H7 (cell line): ENCODE measurements around the gene AUNIP. TPM values are rescaled to one million over a fixed set of nuclear protein-coding genes. Genes with fewer than 3 reads are reported as not detected.

Experiments used
- DNase-seq: peaks from one replicate; pipeline ENCODE4 v3.0.0; 2012
- H3K27me3 ChIP-seq: 2 replicates; pipeline ENCODE4 v1.6.0; 2011; ENCODE audit warnings: mild to moderate bottlenecking, low read length; ENCODE audit not compliant: control insufficient read depth, insufficient read depth
- H3K36me3 ChIP-seq: replicated peaks from 2 replicates; pipeline ENCODE4 v1.5.1; 2011; ENCODE audit warnings: low read length; ENCODE audit not compliant: control insufficient read depth, insufficient read depth
- H3K4me3 ChIP-seq: 2 replicates; pipeline ENCODE4 v1.5.1; 2011; ENCODE audit warnings: low read depth, mild to moderate bottlenecking, control low read depth, low read length, moderate library complexity; ENCODE audit not compliant: insufficient read depth
- total RNA-seq: library from RNA; depleted of rRNA; stranded (reverse); fragments of >200 nt; shearing (Covaris generic); gene quantifications from 2 replicates; pipeline ENCODE4 v1.2.3, GENCODE V29; 2014

Gene AUNIP
- total RNA-seq, 1 experiment from 2014 or later, result 38.9 TPM

DNA sequence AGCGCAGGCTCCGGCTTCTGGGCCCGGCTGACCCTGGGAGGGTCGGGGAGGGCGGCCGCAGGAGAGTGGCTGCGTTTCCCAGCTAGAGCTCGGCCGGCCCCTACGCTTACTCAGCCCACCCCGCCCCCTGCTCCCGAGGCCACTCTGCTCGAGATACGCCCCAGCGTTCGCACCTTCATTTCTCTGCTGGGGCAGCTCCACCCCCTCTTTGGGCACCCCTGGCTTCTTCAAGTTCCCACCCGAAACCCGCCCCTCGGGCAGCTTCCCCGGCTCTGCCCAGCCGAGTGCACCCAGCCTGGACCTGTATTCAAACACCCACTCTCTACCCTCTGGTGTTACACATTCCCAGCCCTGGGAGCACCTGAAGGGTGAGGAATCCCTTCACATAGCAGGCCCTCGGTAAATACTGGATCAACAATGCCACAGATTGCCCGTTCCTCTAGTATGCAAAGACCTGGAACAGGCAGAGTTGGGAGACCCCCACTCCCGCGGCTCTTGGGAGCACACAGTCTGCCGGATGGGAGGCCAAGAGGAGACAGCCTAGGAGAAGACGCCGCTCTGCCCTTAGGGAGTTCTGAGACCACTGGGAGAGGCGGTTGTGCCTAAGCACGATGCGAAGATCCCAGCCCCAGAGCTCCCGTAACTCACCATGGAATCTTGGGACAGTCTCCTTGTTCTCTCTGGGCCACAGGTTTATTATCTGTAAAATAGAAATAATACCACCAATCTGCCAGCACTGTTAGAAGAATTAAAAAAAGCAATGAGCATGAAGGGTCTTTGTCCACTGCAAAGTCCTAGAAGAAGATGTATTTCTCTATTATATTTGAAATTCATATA, 16.8 kb upstream of the AUNIP start:
- peak overlapping the region; percentile 74 for H3K4me3 ChIP-seq
- no peaks in the 10 kb centered on the region for H3K36me3 ChIP-seq
- peak; percentile 92 for DNase-seq

DNA sequence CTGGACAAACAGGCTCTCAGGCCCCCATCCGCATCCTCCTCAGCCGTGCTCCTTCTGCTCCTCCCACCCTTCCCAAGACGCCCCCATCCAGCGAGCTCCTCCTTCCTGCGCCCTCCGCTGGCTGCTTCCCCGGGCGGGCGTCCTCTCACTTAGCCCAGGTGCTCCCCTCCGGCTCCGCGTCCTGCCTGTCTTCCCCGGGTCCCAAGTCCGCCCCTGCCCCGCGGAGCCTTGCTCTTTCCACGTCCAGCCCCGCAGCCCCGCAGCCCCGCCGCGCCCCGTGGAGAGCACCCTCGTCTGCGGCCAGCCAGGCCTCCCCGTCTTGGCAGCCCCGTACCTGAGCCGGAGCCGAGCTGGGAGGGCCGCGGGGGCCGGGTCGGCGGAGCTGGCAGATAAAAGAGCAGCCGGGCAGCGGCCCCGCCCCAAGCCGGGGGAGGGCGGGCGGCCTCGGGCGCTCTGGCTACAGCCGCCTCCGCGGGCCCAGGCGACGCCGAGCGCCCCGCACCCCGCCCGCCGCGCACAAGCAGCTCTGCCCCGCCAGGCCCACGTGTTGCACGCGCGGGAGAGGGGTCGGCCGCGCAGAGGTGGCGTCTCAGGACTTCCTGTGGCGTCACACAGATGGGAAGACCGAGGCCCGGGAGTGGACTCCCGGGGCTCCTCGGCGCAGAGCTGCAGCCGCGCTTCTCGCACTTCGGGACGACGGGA, 16.0 kb upstream of the AUNIP start, which contains the start of gene PAQR7:
Gene PAQR7, minus strand, starts transcription at position 555 of the 702 bp plus-strand sequence. CDS start 11,869 bp downstream, outside the sequence.
- H3K27me3 ChIP-seq, result peaks cover 2% of the 10 kb centered on the region

More for the DNA sequence above, 16.8 kb upstream of the AUNIP start:
- H3K27me3 ChIP-seq, result peaks cover 2% of the 10 kb centered on the region

DNA sequence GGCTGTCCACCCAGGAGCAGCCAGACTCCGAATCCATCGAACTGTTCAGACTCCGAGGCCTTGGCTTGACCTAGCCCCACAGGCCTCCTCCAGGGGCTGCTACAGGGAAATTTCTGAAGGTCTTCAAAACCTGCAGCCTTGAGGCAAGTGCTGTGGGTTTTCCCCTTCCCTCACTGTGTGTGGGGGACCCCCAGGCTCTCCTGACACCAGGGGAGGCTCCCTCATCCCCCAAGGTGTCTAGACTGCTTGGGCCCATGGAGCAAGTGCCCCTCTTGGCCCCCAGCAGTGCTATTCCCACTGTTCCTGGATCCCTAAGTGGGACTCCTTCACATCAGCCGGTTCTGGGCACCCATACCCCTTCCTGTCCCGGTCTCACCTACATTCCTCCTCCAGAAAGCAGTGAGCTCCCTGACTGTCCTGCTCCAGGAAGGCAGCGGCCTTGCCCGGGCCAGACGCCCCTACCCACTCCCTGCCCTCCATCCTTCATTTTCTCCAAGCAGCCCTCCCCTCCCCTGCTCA, 15.4 kb upstream of the AUNIP start:
- Histone ChIP-seq H3K36me3 (no peaks in the 10 kb centered on the region), H3K27me3 (peaks cover 2% of the 10 kb centered on the region), H3K4me3 (peak overlapping the region; percentile 74)
- DNase-seq, result peak; percentile 10

More for the DNA sequence above, 16.0 kb upstream of the AUNIP start, which contains the start of gene PAQR7:
- peak within 1 kb of the TSS; percentile 74 for H3K4me3 ChIP-seq
- DNase-seq, result peak; percentile 96
- no peaks in the 10 kb centered on the region for H3K36me3 ChIP-seq

DNA sequence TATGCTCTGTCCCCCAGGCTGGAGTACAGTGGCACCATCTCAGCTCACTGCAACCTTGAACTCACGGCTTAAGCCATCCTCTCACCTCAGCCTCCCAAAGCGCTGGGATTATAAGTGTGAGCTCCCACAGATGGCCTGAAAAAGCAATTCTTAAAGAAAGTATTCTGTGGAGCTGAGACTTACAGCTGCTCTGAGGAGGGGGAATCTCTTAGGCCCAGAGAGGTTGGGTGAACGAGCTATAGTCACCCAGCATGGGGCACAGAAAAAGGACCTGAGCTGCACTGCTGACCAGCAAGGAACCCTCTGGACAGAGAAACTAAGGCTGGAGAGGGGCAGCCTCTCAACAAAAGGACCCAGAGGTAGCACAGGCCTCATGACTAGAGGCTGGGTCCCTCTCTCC, 15.0 kb upstream of the AUNIP start:
- H3K36me3 ChIP-seq, result no peaks in the 10 kb centered on the region
- DNase-seq, result no peak
- H3K4me3 ChIP-seq, result no peak overlapping the region
- H3K27me3 ChIP-seq, result peaks cover 2% of the 10 kb centered on the region

DNA sequence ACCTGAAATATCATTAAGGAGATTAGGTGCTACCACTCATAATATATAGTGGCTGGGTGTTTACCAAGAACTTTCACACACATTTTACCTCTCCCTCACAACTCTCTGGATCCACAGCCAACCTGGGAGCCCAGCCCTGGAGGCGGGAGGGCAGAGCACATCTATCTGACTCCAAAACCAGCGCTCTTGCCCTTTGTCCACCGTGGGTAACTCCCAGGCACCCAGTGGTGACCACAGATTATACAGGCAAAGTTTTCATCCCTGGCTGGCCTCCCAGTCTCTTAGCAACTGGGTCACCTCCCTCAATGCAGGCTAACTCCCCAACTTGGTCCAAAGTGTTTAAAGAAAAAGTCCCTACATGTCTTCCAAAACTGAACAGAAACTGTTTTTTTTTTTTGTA, 13.9 kb upstream of the AUNIP start:
- Histone ChIP-seq H3K27me3 (peaks cover 2% of the 10 kb centered on the region), H3K4me3 (no peak overlapping the region), H3K36me3 (no peaks in the 10 kb centered on the region)
- peak; percentile 5 for DNase-seq

DNA sequence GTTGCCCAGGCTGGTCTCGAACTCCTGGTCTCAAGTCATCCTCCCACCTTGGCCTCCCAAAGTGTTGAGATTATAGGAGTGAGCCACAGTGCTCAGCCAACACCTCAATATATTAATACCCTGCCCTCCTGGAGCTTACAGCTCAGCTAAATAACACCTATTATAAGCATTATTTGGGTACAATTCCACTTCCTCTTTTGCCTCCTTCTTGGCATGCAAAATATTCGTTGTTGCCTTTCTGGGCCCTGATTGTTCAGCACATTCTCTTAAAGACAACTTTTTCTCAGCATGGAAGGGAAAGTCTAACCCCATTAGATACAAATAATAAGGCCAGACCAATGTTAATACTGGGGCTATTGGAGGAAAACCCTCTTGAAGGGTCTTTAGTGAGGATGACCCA, 13.5 kb upstream of the AUNIP start:
- H3K4me3 ChIP-seq, result no peak overlapping the region
- H3K36me3 ChIP-seq, result no peaks in the 10 kb centered on the region
- no peak for DNase-seq
- H3K27me3 ChIP-seq, result peaks cover 2% of the 10 kb centered on the region

DNA sequence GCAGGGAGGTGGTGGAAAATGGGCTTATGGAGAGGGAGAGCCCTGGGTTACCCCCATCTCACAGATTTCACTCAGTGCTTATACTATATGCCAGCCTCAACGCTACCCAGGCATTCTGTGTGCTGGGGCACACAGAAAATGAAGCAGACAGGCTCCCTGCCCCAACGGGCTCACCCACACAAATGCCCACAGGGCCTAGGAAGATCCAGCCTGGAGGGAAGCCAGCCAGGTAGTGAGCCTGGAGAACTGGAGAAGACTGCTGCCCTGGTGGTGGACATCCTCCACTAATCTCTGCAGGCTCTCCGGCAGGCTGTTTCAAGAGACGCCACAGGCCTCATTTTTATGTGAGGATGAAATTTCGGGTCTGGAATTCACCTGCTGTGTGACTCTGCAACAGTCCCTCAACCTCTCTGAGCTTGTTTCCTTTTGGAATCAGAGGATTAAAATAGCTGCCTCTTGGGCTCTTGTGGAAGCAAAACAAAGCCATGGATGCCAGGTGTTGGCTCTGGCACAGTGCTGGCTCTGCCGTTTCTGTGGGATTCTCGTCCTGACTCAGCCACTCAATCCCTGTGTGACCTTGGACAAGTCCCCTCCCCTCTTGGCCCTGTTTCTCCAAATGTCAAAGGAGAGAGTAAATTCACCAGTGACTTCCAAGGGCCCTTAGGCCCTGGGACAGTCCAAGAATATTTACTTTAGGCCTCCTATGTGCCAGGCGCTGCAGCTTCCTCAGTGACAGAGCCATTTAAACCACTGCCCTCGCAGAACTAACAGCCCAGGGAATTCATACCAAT, 12.6 kb upstream of the AUNIP start:
- Histone ChIP-seq H3K36me3 (no peaks in the 10 kb centered on the region), H3K27me3 (peaks cover 2% of the 10 kb centered on the region), H3K4me3 (no peak overlapping the region)
- no peak for DNase-seq

DNA sequence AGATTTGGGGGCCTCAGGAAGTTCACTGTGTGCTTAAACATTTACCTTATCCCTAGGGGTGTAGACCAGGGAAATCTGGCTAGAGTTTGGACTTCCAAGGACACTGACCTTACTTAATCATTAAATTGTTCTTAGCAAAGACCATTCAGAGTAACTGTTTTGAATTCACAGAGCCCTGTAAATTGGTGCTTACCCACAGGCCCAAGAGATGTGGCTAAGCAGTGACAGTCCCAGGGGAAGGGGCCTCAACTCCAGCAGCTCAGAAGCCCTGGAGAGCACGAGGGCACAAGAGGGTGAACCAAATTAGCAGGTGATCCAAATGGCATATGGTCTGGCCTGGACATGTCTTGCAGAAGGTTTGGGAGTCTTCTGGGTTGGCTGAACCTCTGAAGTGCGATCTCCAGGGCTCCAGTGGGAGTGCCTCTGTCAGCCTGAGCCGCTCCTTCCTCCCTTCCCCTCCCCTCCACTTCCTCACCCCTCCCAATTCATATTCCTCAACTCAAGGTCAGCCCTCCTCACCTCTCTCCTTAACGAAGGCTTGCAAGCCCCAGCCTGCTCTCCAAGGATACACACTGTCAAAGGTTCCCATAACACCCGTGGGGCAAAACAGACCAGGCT, 11.9 kb upstream of the AUNIP start:
- H3K27me3 ChIP-seq, result peaks cover 2% of the 10 kb centered on the region
- H3K4me3 ChIP-seq, result no peak overlapping the region
- H3K36me3 ChIP-seq, result no peaks in the 10 kb centered on the region
- DNase-seq, result peak; percentile 28

DNA sequence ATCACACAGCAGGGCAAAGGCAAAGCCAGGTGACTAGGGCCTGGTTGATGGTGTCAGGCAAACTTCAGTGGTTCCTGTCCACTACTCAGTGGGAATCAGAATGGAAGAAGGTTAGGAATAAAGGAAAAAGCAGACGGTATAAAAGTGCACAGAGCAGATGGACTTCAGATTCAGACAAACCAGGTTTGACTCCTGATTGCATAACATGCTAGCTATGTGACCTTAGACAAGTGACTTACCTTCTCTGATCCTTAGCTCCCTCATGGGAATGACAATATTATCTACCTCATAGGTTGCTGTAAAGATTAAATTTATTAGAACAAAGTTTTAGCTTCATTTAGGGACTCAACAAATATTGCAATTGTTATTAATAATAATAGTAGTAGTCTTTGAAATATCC, 11.4 kb upstream of the AUNIP start:
- DNase-seq, result no peak
- Histone ChIP-seq H3K36me3 (no peaks in the 10 kb centered on the region), H3K27me3 (peaks cover 2% of the 10 kb centered on the region), H3K4me3 (no peak overlapping the region)

DNA sequence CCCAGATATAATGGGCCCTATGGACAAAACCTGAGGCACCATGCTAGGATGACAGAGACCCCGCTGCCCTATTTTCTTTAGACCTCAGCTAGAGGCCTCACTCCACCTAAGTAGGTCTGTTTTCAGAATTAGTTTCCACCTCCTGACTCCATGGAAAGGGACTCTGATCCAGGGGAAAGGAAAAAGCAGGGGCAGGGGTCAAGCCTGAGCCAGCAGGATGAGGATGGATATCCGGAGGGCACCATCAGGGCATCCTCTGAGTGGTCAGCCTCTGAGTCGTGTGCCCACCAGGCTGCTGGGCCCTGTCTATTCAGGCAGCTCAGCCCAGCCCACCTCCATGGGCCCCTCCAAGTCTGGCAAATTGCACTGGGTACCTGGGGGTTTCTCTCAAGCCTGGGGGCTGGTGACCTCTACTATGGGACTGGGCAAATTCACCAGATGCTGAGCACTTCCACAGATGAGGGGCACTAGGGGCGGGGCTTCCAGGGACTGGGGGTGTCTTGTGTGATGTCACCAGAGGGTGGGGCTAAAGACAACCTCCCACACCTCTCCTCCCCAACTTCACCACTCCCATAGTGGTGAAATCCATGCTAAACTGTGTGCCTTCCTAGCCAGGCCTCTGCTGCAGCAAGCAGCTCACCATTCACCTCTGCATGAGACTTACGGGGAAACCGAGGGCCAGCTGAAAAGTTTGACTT, 10.8 kb upstream of the AUNIP start:
- H3K36me3 ChIP-seq, result no peaks in the 10 kb centered on the region
- peak; percentile 61 for DNase-seq
- peaks cover 2% of the 10 kb centered on the region for H3K27me3 ChIP-seq
- H3K4me3 ChIP-seq, result no peak overlapping the region

DNA sequence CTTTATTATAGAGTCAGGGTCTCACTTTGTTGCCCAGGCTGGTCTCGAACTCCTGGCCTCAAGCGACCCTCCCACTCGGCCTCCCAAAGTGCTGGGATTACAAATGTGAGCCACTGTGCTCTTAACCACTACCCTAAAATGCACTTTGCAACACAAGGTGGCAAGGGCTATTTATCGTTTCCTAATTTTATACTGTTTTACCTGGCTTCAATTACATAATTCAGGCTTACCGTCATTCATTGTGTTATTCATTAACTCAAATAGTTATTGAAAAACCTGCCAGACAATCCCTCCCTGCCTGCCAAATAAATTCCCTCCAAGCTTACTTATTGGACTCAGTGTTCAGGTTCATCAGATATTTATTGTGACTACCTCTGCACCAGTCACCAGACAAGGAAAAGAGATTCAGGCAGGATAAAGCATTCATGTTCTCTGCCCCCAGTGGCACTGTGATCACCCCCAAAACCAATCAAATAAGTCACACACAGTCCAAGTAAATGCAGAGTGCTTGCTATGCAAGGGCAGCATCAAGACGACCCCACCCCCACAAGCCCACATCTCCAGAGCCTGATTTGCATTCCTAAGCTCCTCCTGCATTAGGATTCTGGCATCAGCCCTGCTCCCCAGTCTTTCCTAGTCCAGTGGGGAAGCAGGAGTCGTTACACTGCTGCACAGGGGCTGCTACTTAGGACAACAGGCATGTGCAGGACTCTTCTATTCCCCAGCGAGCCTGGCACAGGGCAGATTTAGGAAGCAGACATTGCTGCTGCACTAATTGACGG, 8.1 kb upstream of the AUNIP start:
- H3K4me3 ChIP-seq, result no peak overlapping the region
- no peaks in the 10 kb centered on the region; the same call in 1 of the 2 replicates for H3K36me3 ChIP-seq
- no peaks in the 10 kb centered on the region for H3K27me3 ChIP-seq
- DNase-seq, result peak; percentile 79

DNA sequence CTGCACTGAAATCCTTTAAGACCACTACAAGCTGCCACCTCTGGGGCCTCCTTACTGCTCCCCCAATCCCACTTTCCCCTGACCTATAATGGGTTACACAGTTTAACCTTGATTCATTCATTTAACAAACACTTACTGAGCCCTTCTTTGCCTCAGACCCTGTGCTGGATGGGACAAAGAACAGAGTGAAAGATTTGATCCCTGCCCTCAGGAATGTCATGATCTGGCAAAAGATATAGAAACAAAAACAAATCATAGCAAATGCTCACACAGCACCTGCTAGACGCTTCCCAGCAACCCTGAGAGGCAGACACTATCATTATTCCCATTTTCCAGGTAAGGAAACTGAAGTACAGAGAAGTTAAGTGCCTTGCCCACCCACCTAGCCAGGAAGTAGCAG, 7.0 kb upstream of the AUNIP start:
- no peak for DNase-seq
- Histone ChIP-seq H3K27me3 (no peaks in the 10 kb centered on the region), H3K36me3 (no peaks in the 10 kb centered on the region; the same call in 1 of the 2 replicates), H3K4me3 (no peak overlapping the region)

DNA sequence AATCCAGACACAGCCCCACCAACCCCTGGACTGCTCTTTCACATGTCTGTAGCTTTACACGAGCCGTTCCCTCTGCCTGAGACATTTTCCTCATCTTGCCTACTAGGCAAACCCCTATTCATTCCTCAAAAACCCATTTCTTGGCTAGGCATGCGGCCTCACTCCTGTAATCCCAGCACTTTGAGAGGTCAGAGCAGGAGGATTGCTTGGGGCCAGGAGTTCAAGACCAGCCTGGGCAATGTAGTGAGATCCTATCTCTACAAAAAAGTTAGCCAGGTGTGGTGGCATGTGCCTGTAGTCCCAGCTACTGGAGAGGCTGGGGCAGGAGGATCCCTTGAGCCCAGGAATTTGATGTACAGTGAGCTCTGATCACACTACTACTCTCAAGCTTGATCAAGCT, 5.2 kb upstream of the AUNIP start:
- no peaks in the 10 kb centered on the region for H3K27me3 ChIP-seq
- no peaks in the 10 kb centered on the region; the same call in 1 of the 2 replicates for H3K36me3 ChIP-seq
- DNase-seq, result no peak
- H3K4me3 ChIP-seq, result no peak overlapping the region
